SK-N-SH (cell line): ENCODE results near the gene BCAR1. TPM values are rescaled to one million over a fixed set of nuclear protein-coding genes. Genes with fewer than 3 reads are reported as not detected.

Experiments used
- CTCF ChIA-PET: fragments of 300-600, 350-600 bp; formaldehyde crosslinking; extraction: SDS; loops from one replicate; lab custom pipeline; 2021; lab: Yijun Ruan, JAX
- POLR2A ChIA-PET: fragments of 350-600 bp; sonication (Branson Sonifier 250); formaldehyde crosslinking; extraction: SDS; loops from one replicate; lab custom pipeline; 2020; ENCODE audit warnings: antibody characterized with exemption, inconsistent platforms; lab: Yijun Ruan, JAX
- DNase-seq: peaks from one replicate; pipeline ENCODE4 v3.0.0; 2012
- H2AFZ ChIP-seq: fragments of 200-600 bp; sonication (generic); 2 replicates; pipeline ENCODE4 v1.8.1; 2016; ENCODE audit warnings: antibody characterized with exemption, mild to moderate bottlenecking, low read depth
- H3F3A ChIP-seq: fragments of 200-600 bp; sonication (generic); replicated peaks from 2 replicates; pipeline ENCODE3; 2016; ENCODE audit warnings: antibody characterized with exemption, mild to moderate bottlenecking; ENCODE audit not compliant: insufficient read depth
- H3K27ac ChIP-seq, 2 experiments: fragments of 200-500 bp in 1 of 2; fragments of 200-600 bp in 1 of 2; sonication (Bioruptor generic) in 1 of 2; sonication (generic), shearing (Covaris generic) in 1 of 2; 2 replicates each; pipeline versions ENCODE4 v1.5.1 to v1.6.1; 2014 to 2016; ENCODE audit warnings: low read depth in 2 of 2, inconsistent platforms in 1 of 2, low read length in 1 of 2, mild to moderate bottlenecking in 1 of 2, mixed read lengths in 1 of 2
- H3K27me3 ChIP-seq: fragments of 200-600 bp; sonication (generic), shearing (Covaris generic); 2 replicates; pipeline ENCODE4 v1.6.1; 2016; ENCODE audit warnings: mixed run types; ENCODE audit not compliant: insufficient read depth
- H3K36me3 ChIP-seq, 2 experiments: fragments of 200-500 bp in 1 of 2; fragments of 200-600 bp in 1 of 2; sonication (Bioruptor generic) in 1 of 2; sonication (generic) in 1 of 2; replicated peaks in 1 of 2; 2 replicates each; pipeline versions ENCODE3 to v1.5.1; 2014 to 2016; ENCODE audit warnings: low read length in 1 of 2, mild to moderate bottlenecking in 1 of 2; ENCODE audit not compliant: insufficient read depth in 2 of 2, control insufficient read depth in 1 of 2
- H3K4me1 ChIP-seq, 2 experiments: fragments of 200-500 bp in 1 of 2; fragments of 200-600 bp in 1 of 2; sonication (Bioruptor generic) in 1 of 2; sonication (generic), shearing (Covaris generic) in 1 of 2; 2 replicates each; pipeline versions ENCODE4 v1.5.1 to v1.6.1; 2014 to 2016; ENCODE audit warnings: low read depth in 1 of 2, low read length in 1 of 2, mixed run types in 1 of 2; ENCODE audit not compliant: insufficient read depth in 2 of 2, control insufficient read depth in 1 of 2
- H3K4me2 ChIP-seq: fragments of 200-600 bp; sonication (generic), shearing (Covaris generic); 2 replicates; pipeline ENCODE4 v1.6.1; 2017; ENCODE audit warnings: mixed run types
- H3K4me3 ChIP-seq, 2 experiments: fragments of 200-500 bp in 1 of 2; fragments of 200-600 bp in 1 of 2; sonication (Bioruptor generic) in 1 of 2; sonication (generic), shearing (Covaris generic) in 1 of 2; 2 replicates each; pipeline versions ENCODE4 v1.5.1 to v1.8.1; 2014 to 2016; ENCODE audit warnings: low read depth in 2 of 2, inconsistent platforms in 1 of 2, low read length in 1 of 2, mild to moderate bottlenecking in 1 of 2, mixed read lengths in 1 of 2, moderate library complexity in 1 of 2
- H3K79me2 ChIP-seq: fragments of 200-600 bp; sonication (generic); 2 replicates; pipeline ENCODE4 v1.8.1; 2017; ENCODE audit warnings: mild to moderate bottlenecking; ENCODE audit not compliant: insufficient read depth
- H3K9ac ChIP-seq: fragments of 200-600 bp; sonication (generic); 2 replicates; pipeline ENCODE4 v1.6.1; 2017; ENCODE audit warnings: mixed run types
- H3K9me2 ChIP-seq: fragments of 200-600 bp; sonication (generic); 2 replicates; pipeline ENCODE4 v1.6.1; 2017; ENCODE audit warnings: mixed run types
- H3K9me3 ChIP-seq: fragments of 200-600 bp; sonication (generic); 2 replicates; pipeline ENCODE4 v1.6.1; 2017; ENCODE audit warnings: mixed run types, mild to moderate bottlenecking, moderate library complexity
- H4K20me1 ChIP-seq: fragments of 200-600 bp; sonication (generic); 2 replicates; pipeline ENCODE4 v1.6.1; 2017; ENCODE audit warnings: mild to moderate bottlenecking, mixed run types; ENCODE audit not compliant: insufficient read depth
- CHD2 ChIP-seq: fragments of 150-350 bp; IDR thresholded peaks from 2 replicates; pipeline ENCODE4 v1.6.1; 2018; ENCODE audit warnings: low read length; ENCODE audit not compliant: partially characterized antibody
- ELF1 ChIP-seq: IDR thresholded peaks from 2 replicates; pipeline ENCODE4 v1.4.0; 2012
- EZH2phosphoT487 ChIP-seq: fragments of 200-600 bp; sonication (generic); IDR thresholded peaks from 2 replicates; pipeline ENCODE4 v1.6.1; 2017; ENCODE audit warnings: low read depth, mixed run types, mild to moderate bottlenecking, antibody characterized with exemption, moderate library complexity, borderline replicate concordance
- FOXJ3 ChIP-seq: sonication (generic); formaldehyde crosslinking; IDR thresholded peaks from 2 replicates; pipeline ENCODE4 v1.5.1; 2020; ENCODE audit warnings: mild to moderate bottlenecking, missing genetic modification reagents
- GATA2 ChIP-seq: sonication (generic); formaldehyde crosslinking; IDR thresholded peaks from 2 replicates; pipeline ENCODE4 v1.5.0; 2020; ENCODE audit warnings: mild to moderate bottlenecking, missing genetic modification reagents
- IRF3 ChIP-seq: fragments of 150-350 bp; IDR thresholded peaks from 2 replicates; pipeline ENCODE4 v1.6.1; 2016; ENCODE audit warnings: mild to moderate bottlenecking, low read depth, low read length
- MXI1 ChIP-seq: IDR thresholded peaks from 2 replicates; pipeline ENCODE4 v1.6.1; 2012; ENCODE audit warnings: mild to moderate bottlenecking, low read depth, low read length, improper control_type of control experiment
- NRF1 ChIP-seq: IDR thresholded peaks from 2 replicates; pipeline ENCODE4 v1.6.1; 2012; ENCODE audit warnings: low read depth, mild to moderate bottlenecking, low read length
- REST ChIP-seq: IDR thresholded peaks from 2 replicates; pipeline ENCODE4 v1.6.1; 2012; ENCODE audit warnings: mild to moderate bottlenecking, low read depth, low read length, moderate library complexity
- RFX5 ChIP-seq: IDR thresholded peaks from 2 replicates; pipeline ENCODE4 v1.6.1; 2012; ENCODE audit warnings: mild to moderate bottlenecking, improper control_type of control experiment, low read length
- SIN3A ChIP-seq: IDR thresholded peaks from 2 replicates; pipeline ENCODE4 v1.6.1; 2012; ENCODE audit warnings: low read depth, mild to moderate bottlenecking, low read length, moderate library complexity, borderline replicate concordance
- TAF1 ChIP-seq: IDR thresholded peaks from 2 replicates; pipeline ENCODE4 v1.6.1; 2012; ENCODE audit warnings: low read depth, mild to moderate bottlenecking, low read length, moderate library complexity, borderline replicate concordance
- YY1 ChIP-seq: IDR thresholded peaks from 2 replicates; pipeline ENCODE4 v1.4.0; 2012; ENCODE audit warnings: low read depth, mild to moderate bottlenecking
- WGBS: methylation state at CpG from one replicate; pipeline ENCODE4 v1.1.6; 2017; ENCODE audit warnings: low lambda C conversion rate; 5-methylcytosine and 5-hydroxymethylcytosine counted together
- polyA plus RNA-seq, 3 experiments: library from polyadenylated mRNA; depleted of rRNA; stranded (reverse); fragments of >200 nt; gene quantifications; 2 replicates each; pipeline ENCODE4 v1.2.3, GENCODE V29; 2012
- TF ChIP-seq, protein P1 (sequence below): IDR thresholded peaks from 2 replicates; pipeline ENCODE4 v1.4.0; 2012; ENCODE audit warnings: low read depth
- TF ChIP-seq, protein P2 (sequence below): IDR thresholded peaks from 2 replicates; pipeline ENCODE4 v1.4.0; 2012; ENCODE audit warnings: low read depth, borderline replicate concordance
- TF ChIP-seq, protein P3 (sequence below): fragments of 200-600 bp; sonication (generic); IDR thresholded peaks from 2 replicates; pipeline ENCODE4 v1.6.1; 2017; ENCODE audit warnings: antibody characterized with exemption, mild to moderate bottlenecking, moderate library complexity

The BCAR1 gene
- polyA plus RNA-seq, 1 of the 3 experiments (the other 2 are of a cell fraction) = 45.1 TPM

DNA sequence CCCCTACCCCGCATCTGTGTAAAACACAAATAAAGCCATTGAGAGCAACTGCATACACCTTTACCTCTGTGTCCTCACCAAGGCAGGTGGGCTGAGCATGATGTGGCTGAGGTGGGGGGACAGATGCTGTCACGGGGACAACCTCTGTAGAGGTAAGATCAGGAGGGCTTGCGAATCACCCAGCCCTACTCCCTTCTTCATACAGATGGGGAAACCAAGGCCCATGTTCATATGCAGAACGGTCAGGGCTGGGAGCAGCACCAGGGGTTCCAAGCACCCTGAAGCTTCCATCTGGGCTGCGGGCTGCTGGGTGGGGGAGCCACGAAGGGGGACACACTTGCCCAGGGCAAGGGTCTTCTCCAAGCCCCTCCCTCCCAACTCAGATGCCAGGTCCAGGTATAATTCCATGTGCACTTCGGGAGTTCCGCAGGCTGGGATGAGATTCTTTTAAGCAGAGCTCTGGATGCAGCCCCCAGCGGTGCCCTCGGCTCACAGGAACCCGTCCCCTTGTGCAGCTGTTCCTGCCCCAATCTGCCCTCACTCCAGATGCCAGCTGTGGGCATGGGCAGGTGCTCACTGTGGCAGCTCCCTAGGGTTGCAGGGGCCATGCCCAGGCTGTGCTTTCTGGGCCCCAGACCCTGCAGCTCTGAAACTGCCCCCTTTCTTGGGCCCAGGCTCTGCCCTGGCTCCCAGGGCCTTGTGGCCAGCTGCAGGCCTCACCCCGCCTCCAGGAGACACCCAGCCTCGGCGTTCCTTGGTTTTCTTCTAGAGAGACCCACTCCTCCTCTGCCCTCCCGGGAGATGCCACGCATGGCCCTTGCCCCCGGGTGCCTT lies 23.1 kb downstream of the BCAR1 start:
- peaks cover 0 to 2% of the 10 kb centered on the region in 2 experiments; a peak in 1 of 4 replicates for H3K4me1 ChIP-seq
- H3K27me3 ChIP-seq = no peaks in the 10 kb centered on the region
- H3K9me2 ChIP-seq = no peaks in the 10 kb centered on the region
- H3K4me3 ChIP-seq = no peak overlapping the region
- no peaks in the 10 kb centered on the region for H3K9me3 ChIP-seq
- H3K79me2 ChIP-seq = peaks cover 42% of the 10 kb centered on the region
- H3F3A ChIP-seq = peaks cover 40% of the 10 kb centered on the region
- H3K4me2 ChIP-seq = no peak overlapping the region
- H3K36me3 ChIP-seq = peaks cover 46 to 51% of the 10 kb centered on the region in 2 experiments
- no peak for DNase-seq
- 92% methylated on average over 13 of the region's 17 CpGs for WGBS
- no peak overlapping the region for H2AFZ ChIP-seq
- POLR2A ChIA-PET = no interaction called here
- no peak overlapping the region for H3K27ac ChIP-seq
- CTCF ChIA-PET = interaction anchor here (1.1 to 3.8 kb wide), 3 partner anchors 28 to 230 kb away, joined by 4 to 18 read pairs (median 5); partner anchors contain the start of gene ZNRF1
- no peak overlapping the region for H3K9ac ChIP-seq
- peaks cover 58% of the 10 kb centered on the region for H4K20me1 ChIP-seq
- TF ChIP-seq CHD2 (no peak), EZH2phosphoT487 (no peak), SIN3A (no peak), NRF1 (no peak)
- TF ChIP-seq, protein P1, sequence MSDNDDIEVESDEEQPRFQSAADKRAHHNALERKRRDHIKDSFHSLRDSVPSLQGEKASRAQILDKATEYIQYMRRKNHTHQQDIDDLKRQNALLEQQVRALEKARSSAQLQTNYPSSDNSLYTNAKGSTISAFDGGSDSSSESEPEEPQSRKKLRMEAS = no peak
- TF ChIP-seq, all 33 proteins: peak for 0

- peaks cover 37% of the 10 kb centered on the region for H3F3A ChIP-seq
- no peak overlapping the region for H3K9ac ChIP-seq
- H2AFZ ChIP-seq = no peak overlapping the region
- no peak for DNase-seq
- peaks cover 34% of the 10 kb centered on the region for H3K79me2 ChIP-seq
- peaks cover 38 to 43% of the 10 kb centered on the region in 2 experiments for H3K36me3 ChIP-seq
- H4K20me1 ChIP-seq = peaks cover 53% of the 10 kb centered on the region
- 95% methylated on average over 7 of the region's 18 CpGs for WGBS
- ChIA-PET POLR2A (no interaction called here), CTCF (interaction anchor here (0.7 to 3.8 kb wide), 3 partner anchors 28 to 229 kb away, joined by 4 to 18 read pairs (median 5); partner anchors contain the start of gene ZNRF1)
- no peaks in the 10 kb centered on the region for H3K9me2 ChIP-seq
- peaks cover 0 to 2% of the 10 kb centered on the region in 2 experiments; a peak in 1 of 4 replicates for H3K4me1 ChIP-seq
- no peaks in the 10 kb centered on the region for H3K27me3 ChIP-seq
- no peaks in the 10 kb centered on the region for H3K9me3 ChIP-seq
- no peak overlapping the region for H3K4me3 ChIP-seq
- no peak overlapping the region for H3K4me2 ChIP-seq
- H3K27ac ChIP-seq = no peak overlapping the region
- TF ChIP-seq REST (no peak), NRF1 (no peak), GATA2 (CRISPR knock-in tag) (no peak), TAF1 (no peak), CHD2 (no peak), FOXJ3 (no peak), ELF1 (no peak), YY1 (no peak), MXI1 (no peak), SIN3A (no peak), IRF3 (no peak), RFX5 (no peak)
- TF ChIP-seq, protein P2, sequence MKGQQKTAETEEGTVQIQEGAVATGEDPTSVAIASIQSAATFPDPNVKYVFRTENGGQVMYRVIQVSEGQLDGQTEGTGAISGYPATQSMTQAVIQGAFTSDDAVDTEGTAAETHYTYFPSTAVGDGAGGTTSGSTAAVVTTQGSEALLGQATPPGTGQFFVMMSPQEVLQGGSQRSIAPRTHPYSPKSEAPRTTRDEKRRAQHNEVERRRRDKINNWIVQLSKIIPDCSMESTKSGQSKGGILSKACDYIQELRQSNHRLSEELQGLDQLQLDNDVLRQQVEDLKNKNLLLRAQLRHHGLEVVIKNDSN = no peak
- TF ChIP-seq, protein P3, sequence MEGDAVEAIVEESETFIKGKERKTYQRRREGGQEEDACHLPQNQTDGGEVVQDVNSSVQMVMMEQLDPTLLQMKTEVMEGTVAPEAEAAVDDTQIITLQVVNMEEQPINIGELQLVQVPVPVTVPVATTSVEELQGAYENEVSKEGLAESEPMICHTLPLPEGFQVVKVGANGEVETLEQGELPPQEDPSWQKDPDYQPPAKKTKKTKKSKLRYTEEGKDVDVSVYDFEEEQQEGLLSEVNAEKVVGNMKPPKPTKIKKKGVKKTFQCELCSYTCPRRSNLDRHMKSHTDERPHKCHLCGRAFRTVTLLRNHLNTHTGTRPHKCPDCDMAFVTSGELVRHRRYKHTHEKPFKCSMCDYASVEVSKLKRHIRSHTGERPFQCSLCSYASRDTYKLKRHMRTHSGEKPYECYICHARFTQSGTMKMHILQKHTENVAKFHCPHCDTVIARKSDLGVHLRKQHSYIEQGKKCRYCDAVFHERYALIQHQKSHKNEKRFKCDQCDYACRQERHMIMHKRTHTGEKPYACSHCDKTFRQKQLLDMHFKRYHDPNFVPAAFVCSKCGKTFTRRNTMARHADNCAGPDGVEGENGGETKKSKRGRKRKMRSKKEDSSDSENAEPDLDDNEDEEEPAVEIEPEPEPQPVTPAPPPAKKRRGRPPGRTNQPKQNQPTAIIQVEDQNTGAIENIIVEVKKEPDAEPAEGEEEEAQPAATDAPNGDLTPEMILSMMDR = no peak
Observed at GRCh38 chr16:75227361-75228142, 23.9 kb downstream of the BCAR1 start.
